ENCODE data around the gene CDK11A.
"Not testable (repeated sequence)": the region's sequence is repeated elsewhere in the genome, so short reads cannot be mapped to it uniquely, and the experiment has no call there.

CDK11A gene

DNA sequence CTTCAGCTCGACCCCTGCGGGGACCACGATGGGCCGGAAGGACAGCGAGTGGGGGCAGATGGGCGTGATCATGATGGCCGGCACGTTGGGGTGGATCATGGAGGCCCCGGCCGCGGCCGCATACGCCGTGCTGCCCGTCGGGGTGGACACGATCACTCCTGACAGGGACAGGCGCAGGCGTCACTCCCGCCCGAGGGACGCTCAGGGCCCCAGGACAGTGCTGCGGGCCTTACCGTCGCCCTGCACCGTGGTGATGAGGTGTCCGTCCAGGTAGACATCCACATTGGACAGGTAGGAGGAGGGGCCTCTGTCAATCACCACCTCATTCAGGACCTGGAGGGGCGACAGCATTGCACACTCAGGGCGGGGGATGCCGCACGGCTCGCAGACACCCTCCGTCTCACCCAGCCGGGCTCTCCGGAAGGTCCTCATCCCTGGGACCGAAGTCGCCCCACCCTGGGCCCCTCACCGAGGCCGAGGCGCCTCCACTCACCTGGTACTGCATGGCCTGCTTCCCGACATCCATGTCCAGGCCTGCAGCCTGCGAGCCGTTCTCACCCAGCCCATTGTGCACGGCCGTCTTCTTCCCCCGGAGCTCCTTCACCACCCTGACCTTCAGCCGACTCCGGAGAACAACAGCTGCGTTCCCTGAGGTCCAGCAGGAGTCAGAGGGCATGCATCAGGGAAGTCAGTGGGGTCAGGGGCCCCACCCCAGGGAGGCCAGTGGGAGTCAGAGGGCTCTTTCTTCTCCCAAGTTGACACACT, 30.1 kb upstream of the CDK11A start:
- H3K4me3 ChIP-seq (ENCODE audit: low read depth, low read length), result no peak overlapping the region
- in situ Hi-C loops (cut with HindIII; ENCODE audit: low sequenced_read_pairs), result no loop called here
- TF ChIP-seq, protein P1, sequence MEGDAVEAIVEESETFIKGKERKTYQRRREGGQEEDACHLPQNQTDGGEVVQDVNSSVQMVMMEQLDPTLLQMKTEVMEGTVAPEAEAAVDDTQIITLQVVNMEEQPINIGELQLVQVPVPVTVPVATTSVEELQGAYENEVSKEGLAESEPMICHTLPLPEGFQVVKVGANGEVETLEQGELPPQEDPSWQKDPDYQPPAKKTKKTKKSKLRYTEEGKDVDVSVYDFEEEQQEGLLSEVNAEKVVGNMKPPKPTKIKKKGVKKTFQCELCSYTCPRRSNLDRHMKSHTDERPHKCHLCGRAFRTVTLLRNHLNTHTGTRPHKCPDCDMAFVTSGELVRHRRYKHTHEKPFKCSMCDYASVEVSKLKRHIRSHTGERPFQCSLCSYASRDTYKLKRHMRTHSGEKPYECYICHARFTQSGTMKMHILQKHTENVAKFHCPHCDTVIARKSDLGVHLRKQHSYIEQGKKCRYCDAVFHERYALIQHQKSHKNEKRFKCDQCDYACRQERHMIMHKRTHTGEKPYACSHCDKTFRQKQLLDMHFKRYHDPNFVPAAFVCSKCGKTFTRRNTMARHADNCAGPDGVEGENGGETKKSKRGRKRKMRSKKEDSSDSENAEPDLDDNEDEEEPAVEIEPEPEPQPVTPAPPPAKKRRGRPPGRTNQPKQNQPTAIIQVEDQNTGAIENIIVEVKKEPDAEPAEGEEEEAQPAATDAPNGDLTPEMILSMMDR (IDR thresholded peaks at IDR 0.05; ENCODE audit: low read depth, low read length, missing control alignments), result no peak
- no peak for DNase-seq (ENCODE audit: low read depth)

DNA sequence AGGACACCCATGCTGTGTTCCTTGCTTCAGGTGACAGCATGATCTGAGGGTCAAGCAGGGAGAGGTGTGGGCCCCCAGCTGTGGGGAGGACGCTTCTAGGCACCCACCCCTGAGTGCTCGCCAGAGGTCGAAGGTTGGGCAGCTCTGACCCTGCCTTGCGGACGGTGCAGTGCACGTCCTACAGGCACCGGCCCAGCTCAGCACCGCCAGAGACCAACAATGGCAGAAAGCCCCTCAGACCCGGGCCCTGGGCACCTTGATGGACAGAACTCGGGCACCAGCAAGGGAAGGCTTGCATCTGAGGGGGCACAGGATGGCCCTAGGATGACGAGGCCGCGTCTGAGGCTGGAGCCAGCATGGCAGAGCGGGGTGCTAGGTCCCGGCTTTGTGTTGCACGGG, 29.4 kb upstream of the CDK11A start:
- no peak overlapping the region for H3K4me3 ChIP-seq (ENCODE audit: low read depth, low read length)
- TF ChIP-seq, protein P1 (IDR thresholded peaks at IDR 0.05; ENCODE audit: low read depth, low read length, missing control alignments), result no peak
- in situ Hi-C loops (cut with HindIII; ENCODE audit: low sequenced_read_pairs), result no loop called here
- DNase-seq (ENCODE audit: low read depth), result no peak

GRCh38 chr1:1752636-1753606, 28.8 kb upstream of the CDK11A start:
- TF ChIP-seq, protein P1 (IDR thresholded peaks at IDR 0.05; ENCODE audit: low read depth, low read length, missing control alignments), result no peak
- H3K4me3 ChIP-seq (ENCODE audit: low read depth, low read length), result no peak overlapping the region
- in situ Hi-C loops (cut with HindIII; ENCODE audit: low sequenced_read_pairs), result no loop called here
- no peak for DNase-seq (ENCODE audit: low read depth)

GRCh38 chr1:1752190-1752589, 28.0 kb upstream of the CDK11A start:
- TF ChIP-seq, protein P1 (IDR thresholded peaks at IDR 0.05; ENCODE audit: low read depth, low read length, missing control alignments), result no peak
- in situ Hi-C loops (cut with HindIII; ENCODE audit: low sequenced_read_pairs), result no loop called here
- no peak overlapping the region for H3K4me3 ChIP-seq (ENCODE audit: low read depth, low read length)
- no peak for DNase-seq (ENCODE audit: low read depth)

DNA sequence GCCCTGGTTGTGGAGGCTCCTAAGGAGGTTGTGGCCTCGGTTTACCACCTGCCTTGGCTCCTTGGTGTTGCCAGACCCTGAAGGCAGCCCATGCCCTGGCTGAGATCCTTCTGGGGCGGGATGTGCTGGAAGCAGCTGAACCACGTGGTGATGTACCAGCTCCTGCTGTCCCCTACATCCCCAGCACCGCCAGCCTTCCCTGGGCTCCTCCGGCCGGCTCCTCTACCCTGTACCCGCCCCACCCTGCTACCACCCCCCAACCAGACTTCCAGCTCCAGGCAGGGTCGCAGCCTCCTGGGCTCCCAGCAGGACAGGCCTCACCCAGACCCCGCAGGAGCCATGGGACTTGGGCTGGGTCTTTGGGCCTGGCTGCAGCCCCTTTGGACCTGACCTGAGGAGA, 25.8 kb upstream of the CDK11A start:
- H3K4me3 ChIP-seq (ENCODE audit: low read depth, low read length); DNase-seq (ENCODE audit: low read depth); in situ Hi-C loops (cut with HindIII; ENCODE audit: low sequenced_read_pairs): not testable (repeated sequence)

DNA sequence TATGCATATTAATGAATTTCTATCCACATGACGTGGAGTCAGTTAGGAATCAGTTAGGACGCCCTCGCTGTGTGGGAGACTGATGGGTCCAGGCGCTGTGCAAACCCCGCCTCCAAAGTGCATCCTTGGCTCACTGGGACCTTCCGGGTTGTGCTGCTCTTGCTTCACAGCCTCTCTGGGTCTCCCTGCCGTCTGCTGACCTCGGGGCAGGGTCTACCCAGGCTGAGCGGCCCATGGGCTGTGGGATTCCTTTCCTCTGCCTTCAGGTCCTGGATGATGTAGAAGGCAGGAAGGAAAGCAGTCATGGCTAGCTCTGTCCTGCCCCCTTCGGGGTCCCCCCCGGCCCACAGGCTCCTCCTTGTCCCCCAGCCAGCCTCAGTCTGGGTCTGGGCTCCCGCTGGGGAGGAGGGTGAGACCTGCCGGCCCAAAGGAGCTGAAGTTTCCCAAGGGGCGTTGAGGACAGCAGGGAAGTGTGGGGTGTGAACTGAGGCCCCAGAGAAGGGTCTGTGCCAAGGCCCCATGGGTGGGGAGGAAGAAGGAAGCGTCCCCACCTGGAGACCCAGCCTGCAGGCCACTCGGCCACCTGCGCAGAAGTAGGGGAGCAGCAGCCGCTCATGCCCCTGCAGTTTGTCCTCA, 24.6 kb upstream of the CDK11A start:
- in situ Hi-C loops (cut with HindIII; ENCODE audit: low sequenced_read_pairs), result no loop called here
- DNase-seq (ENCODE audit: low read depth), result no peak
- TF ChIP-seq, protein P1 (IDR thresholded peaks at IDR 0.05; ENCODE audit: low read depth, low read length, missing control alignments), result no peak

GRCh38 chr1:1746566-1746909, 22.4 kb upstream of the CDK11A start:
- DNase-seq (ENCODE audit: low read depth); in situ Hi-C loops (cut with HindIII; ENCODE audit: low sequenced_read_pairs): not testable (repeated sequence)
- H3K4me3 ChIP-seq (ENCODE audit: low read depth, low read length), result peak overlapping the region; percentile 41

More for the DNA sequence above, 24.6 kb upstream of the CDK11A start:
- no peak overlapping the region for H3K4me3 ChIP-seq (ENCODE audit: low read depth, low read length)

DNA sequence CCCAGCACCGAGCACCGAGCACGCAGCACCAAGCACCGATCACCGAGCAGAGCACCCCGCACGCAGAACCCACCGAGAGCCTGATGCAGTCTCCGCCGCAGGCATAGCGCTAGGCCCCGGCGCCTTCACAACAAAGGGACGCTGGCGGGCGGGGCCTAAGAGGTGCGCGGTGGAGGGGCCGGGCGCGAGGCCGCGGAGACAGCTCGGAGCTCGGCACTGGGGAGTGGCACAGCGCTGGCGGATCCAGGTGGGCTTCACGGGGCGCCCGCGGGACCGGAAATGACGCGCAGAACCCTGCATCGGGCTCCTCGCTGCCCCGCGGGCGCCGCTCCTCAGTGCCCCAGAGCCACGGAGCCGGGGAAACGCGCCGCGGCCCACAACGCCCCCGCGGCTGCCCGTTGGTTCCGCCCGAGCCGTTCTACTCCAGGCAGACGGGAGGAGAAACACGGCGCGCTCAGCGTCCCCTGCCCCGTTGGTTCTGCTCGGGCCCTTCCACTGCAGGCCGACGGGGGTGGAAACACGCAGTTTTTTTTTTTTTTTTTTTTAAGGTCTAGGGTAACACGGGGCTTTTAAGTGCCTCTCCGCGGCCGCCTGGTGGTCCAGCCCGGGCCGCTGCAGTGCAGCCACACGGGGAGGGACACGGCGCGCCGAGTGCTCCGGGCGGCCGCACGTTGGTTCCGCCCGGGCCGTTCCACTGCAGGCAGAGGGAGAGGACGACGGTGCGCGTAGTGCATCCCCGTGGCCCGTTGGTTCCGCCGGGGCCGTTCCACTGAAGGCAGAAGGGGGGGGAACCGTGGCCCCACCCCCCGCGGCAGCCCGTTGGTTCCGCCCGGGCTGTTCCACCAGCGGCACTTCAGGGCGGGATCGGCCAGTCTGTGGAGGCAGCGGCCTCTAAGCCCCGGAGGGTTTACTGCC, 21.8 kb upstream of the CDK11A start:
- DNase-seq (ENCODE audit: low read depth), result peak; percentile 55
- in situ Hi-C loops (cut with HindIII; ENCODE audit: low sequenced_read_pairs), result not testable (repeated sequence)
- peak overlapping the region; percentile 41 for H3K4me3 ChIP-seq (ENCODE audit: low read depth, low read length)

DNA sequence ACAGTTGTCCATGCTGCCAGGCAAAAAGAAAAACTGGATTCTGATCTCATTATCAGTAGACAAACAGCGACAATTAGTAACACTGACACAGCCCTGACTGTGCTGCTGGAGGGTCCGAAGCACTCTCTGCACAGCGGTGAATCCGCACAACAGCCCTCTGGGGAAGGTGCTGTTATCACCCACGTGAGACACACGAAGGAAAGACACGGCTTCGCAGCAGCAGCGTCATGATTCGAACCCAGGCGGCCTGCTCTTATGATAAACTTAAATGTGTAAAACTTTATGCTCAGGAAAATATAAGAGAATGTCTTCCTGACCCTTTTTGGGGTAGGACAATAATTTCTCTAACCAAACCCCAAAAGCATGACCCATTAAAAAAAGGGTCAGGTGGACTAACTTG, 18.4 kb upstream of the CDK11A start:
- H3K4me3 ChIP-seq (ENCODE audit: low read depth, low read length); in situ Hi-C loops (cut with HindIII; ENCODE audit: low sequenced_read_pairs); DNase-seq (ENCODE audit: low read depth): not testable (repeated sequence)

DNA sequence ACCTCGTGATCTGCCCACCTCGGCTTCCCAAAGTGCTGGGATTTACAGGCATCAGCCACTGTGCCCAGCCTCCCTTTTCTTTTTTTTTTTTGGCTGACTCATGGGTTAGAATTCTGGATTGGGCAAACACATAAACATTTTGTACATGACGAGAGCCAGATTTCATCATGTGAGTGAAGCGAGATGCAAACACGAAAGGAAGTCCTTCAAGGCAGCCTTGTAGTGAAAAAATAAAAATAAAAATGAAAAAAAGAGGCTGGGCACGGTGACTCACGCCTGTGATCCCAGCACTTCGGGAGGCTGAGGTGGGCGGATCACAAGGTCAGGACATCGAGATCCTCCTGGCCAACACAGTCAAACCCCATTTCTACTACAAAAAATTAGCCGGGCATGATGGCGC, 16.9 kb upstream of the CDK11A start:
- in situ Hi-C loops (cut with HindIII; ENCODE audit: low sequenced_read_pairs); H3K4me3 ChIP-seq (ENCODE audit: low read depth, low read length): not testable (repeated sequence)
- DNase-seq (ENCODE audit: low read depth), result peak; percentile 72
